HG03469 (cell line): ENCODE data around the gene ZFP1.
"Not testable (repeated sequence)": the region's sequence is repeated elsewhere in the genome, so short reads cannot be mapped to it uniquely, and the experiment has no call there.

Experiments
- ATAC-seq: cut with Tn5 transposase; IDR thresholded peaks from one replicate; pipeline ENCODE4 v1.9.1; 2021; ENCODE audit warnings: mild to moderate bottlenecking, moderate library complexity, moderate number of reproducible peaks; ENCODE audit not compliant: unreplicated experiment

Gene ZFP1

DNA sequence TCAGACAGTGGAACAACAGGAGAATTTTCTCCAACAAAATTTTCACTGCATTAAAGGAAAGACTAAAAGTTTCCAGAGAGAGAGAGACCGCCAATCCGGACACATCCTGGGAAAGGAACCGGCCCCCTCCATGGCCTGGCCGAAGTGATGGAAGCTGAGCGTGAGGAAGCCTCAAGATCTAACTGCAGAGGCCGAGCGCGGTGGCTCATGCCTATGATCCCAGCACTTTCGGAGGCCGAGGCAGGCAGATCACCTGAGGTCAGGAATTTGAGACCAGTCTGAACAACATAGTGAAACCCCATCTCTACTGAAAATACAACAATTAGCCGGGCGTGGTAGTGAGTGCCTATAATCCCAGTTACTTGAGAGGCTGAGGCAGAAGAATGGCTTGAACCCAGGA, 54.8 kb downstream of the ZFP1 start:
- ATAC-seq, result no peak

DNA sequence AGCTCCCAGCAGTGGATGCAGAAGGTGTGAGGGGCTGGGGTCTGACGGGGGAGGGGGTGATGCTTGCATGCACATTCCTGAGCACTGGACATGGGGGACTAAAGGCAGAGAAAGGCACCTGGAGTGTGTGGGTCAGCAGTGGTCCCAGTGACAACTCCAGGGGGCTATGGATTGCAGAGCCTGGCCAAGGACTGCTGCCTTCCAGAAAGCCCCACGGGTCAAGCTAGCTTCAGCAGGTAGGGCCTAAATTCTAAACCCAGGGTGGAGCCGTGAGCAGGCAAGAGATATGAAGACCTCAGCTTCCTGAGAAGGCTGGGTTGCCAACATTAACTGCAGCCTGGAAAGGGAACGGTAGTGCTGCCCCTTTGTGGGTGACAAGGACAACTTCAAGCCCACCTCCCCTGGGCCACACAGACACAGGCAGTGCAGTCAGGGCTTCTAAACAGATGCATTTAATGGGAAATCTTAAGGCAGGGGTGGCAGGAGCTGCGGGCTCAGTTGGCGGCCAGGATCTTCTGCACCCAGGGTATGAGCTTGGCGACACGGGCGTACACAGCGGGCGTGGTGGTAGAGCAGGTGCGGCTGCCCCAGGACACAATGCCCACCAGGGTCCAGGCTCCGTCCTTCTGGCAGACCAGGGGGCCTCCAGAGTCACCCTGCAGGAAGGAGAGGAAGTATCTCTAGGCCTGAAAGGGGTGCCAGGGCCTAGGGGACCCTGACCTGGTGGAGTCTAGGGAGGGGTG, 55.5 kb downstream of the ZFP1 start:
- ATAC-seq, result no peak

DNA sequence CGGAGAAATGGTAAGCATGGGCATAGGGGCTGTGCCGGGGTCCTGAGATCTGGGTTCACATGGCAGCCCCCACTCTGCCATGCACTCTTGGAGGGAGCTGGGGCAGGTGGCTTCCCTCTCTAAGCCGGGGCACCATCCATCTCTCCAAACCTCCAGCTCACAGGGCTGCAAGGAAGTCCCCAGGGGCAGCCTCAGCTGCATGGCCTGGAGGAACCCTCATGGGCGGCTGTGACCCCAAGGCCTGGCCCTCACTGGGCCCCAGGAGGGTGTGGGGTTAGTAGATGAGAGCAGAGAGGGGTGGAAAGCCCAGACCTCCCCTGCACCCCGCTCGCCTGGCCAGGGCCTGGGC, 56.1 kb downstream of the ZFP1 start:
- no peak for ATAC-seq

DNA sequence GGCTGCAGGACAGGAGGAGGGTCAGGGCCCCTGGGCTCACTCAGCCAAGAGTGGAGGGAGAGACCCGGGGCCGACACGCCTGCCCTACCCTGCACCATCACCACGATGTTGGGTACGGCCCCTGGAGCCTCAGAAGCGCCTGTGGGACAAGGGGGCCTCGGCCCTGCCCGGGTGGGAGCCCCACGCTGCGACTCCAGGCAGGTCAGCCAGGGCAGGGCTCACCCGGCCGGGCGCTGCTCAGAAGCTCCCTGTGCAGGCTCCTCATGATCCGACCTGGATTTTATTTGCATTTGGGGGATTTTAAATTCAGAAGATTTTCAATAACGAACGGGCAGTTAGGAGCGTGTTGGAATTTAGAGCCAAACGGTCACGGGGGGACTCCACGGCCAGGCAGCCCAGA, 56.6 kb downstream of the ZFP1 start:
- ATAC-seq, result not testable (repeated sequence)

DNA sequence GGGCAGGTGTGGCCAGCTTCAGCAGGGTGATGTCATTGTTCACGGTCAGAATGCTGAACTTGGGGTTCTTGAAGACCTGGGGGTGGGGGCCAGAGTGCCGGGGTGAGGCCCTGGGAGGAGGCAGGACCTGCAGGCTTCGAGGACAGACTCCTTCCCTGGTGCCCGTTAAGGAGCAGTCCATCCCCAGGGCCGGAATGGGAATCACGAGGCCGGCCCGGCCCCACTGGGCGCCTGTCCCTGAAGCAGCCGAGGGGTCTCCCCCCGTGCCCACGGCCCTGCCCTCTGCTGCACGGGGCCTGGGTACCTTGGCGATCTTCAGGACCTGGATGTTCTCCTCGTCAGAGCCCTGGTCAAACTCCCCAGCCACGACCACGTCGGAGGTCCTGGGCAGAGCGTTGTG, 57.1 kb downstream of the ZFP1 start:
- not testable (repeated sequence) for ATAC-seq

DNA sequence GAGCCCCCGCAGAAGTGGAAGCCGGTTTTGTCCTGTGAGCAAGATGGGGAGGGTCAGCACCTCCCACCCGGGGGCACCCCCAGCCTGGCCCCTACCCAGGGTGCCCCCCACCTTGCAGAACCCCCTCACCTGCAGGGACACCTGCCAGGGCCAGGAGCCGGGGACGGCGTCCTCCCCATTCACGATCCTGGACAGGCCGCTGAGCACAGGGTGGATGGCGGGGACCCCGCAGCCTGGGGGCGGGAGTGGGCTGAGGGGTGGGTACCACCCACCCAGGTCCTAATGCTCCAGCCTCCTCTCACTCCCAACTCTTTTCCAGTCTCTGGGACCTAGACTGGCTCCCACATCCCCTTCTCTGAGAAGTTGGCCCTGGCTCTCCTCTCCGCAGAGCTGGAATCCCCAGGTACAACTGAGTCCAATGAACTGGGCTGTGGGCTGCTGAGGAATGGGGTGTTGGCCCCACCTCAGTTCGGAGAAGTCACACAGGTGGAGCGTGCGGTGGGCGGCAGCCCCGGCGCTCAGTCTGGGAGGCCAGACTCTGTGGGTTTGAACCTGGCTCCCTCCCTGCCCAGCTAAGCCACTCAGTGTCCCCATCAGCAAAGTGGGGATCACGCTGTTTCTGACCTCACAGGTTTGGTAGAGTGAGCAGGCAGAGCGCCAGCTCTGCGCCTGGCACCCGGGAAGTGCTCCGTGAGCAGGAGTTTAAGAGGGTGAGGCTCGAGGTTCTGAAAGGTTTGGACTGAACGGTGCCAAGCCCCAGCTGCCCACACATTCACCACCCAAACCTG, 57.8 kb downstream of the ZFP1 start:
- not testable (repeated sequence) for ATAC-seq

DNA sequence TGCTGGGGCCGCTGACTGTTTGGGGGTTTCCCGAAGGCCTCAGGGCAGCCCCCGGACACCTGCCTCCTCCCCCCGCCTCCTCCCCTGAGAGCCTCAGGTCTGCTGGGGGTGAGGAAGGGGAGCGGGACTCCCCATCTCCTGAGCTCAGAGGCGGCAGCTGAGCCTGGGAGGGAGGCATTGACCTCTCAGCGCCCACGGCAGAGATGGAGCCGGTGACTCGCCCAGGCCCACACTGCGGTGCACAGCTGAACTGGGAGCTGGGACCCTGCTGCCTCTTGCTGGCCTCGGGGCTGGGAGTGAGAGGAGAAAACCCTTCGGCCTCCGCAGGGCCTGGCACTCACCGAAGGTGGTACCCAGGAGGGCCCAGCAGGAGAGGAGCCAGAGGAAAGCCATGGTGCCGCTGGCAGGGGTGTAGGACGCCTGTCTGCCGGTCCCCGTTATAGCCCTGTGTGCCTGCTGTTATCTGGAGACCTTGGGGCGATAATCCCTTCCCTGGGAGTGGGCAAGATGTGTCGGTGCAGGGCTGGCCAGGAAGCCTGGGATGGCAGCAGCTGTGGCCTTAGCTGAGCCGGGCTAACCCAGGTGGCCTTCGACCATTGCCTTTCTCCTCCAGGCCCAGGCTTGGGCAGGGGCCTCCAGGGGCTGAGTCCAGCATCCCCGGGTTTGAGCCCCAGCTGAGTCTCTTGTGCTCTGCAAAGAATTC, 58.6 kb downstream of the ZFP1 start, which contains the start of gene CTRB2:
TSS of gene CTRB2 (minus strand) at position 413 of the 703 bp plus-strand sequence. CDS start at position 393, 20 bp downstream.
- ATAC-seq, result no peak

DNA sequence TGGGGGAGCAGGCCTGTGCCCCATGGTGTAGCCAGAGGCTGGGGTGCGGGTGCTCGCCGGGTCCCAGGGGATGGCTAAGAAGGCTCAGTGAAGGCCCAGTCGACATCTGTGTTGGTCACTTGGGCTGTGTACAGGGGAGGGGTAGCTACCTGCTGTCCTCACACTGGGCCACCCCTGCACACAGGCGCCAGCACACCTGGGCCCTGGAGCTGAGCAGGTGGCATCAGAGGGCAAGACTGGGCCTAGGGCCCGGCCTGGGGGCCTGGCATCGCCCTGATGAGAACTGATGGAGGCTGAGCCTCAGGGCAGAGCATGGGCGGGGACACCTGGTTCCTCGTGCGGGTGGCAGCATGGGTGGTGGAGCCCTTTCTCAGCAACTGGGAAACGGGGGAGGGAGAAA, 59.5 kb downstream of the ZFP1 start:
- no peak for ATAC-seq

DNA sequence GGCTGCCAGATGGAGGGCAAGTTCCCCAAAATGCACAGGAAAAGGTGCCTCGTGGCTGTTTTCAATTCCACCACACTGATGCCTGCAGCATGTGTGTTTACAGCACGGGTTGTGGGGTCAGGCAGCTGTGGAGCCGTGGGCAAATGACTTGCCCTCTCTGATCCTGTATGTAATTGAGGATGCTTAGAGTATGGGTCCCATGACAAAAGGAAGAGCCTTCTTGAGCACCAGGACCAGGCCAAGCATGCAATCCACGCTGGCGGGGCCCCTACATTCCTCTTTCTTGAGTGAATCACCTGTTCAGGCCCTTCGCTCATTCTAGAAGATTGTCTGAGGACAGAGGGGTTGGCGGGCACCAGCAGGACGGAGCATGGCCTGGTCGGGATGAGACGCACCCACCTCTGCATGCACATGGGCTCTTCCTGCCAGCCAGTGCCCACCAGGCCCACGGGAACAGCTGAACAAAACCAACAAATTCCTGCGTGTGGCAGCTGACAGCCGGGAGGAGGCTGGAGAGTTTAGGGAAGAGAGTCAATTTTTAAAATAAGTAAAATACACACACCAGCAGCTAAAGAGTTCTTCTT, 60.0 kb downstream of the ZFP1 start:
- ATAC-seq, result no peak

DNA sequence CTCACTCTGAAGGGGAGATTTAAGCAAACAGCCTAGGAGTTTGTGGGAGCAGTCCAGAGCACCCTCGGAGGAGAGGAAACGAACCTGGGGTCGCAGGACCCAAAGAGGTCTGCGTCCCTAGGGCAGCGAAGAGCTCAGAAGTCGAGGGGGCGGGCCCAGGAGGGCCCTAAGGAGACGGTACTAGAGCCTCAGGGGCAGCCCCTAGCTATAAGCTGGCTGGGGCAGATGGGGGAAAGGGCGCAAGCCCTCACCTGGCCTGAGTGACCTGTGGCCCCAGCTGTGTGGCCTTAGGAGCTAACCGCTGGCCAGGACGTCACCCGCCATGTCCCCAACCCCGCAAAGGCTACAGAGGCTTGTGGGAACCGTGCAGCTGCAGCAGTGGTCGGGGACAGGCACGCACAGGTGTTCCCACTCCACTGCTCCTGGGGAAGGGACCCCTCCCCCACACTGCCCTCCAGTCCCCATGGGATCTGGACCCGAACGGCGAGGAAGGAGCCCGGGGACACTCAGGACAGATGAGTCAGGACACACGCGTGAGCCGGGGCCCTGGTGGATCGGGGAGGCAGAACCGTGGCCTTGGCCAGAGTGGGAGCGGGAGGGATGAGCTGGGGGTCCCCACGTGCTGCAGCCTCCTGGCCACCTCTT, 60.7 kb downstream of the ZFP1 start:
- ATAC-seq, result no peak

DNA sequence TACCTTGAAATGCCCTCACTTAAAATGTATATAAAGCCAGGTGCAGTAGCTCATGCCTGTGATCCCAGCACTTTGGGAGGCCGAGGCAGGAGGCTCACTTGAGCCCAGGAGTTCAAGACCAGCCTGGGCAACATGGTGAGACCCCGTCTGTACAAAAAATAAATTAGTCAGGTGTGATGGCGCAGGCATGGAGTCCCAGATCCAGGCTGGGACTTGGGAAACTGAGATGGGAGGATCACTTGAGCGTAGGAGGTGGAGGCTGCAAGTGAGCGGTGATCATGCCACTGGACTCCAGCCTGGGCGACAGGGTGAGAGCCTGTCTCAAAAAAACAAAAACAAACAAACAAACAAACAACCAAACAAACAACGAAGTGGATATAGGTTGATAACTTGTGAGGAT, 61.2 kb downstream of the ZFP1 start:
- ATAC-seq, result not testable (repeated sequence)

DNA sequence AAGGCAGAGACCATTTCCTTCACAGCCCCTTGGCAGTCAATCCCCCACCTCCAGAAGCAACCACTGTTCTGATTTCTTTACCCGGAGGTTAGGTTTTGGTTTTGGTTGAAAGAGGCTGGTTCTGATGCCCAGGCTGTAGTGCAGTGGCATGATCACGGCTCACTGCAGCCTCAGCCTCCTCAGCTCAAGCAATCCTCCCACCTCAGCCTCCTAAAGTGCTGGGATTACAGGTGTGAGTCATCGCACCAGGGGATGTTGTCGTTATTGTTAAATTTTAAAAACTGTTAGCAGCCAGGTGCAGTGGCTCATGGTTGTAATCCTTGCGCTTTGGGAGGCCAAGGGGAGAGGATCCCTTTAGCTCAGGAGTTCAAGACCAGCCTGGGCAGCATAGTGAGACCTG, 61.6 kb downstream of the ZFP1 start:
- no peak for ATAC-seq

DNA sequence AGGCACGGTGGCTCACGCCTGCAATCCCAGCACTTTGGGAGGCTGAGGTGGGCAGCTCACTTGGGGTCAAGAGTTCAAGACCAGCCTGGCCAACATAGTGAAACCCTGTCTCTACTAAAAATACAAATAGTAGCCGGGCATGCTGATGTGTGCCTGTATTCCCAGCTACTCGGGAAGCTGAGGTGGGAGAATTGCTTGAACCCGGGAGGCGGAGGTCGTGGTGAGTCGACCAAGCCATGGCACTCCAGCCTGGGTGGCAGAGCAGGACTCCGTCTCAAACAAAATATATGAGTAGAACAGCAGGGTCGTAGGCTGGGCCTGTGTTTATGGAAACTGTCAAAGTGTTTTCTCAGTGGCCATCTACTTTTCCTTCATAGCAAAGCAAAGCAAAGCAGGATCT, 63.0 kb downstream of the ZFP1 start:
- not testable (repeated sequence) for ATAC-seq

DNA sequence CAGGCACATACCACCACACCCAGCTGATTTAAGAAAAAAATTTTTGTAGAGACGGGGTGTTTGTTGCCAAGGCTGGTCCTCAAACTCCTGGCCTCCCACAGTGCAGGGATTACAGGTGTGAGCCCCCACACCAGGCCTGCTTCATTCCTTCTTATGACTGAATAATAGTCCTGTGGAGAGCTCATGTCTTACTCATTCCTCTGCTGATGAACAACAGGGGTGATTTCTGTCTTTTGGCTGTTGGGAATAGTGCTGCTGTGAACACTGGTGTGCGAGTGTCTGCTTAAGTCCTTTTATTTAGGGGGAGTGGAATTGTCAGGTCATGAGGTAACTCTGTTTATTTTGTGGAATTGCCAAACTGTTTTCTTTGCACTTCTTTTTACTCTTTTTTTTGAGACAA, 67.8 kb downstream of the ZFP1 start:
- ATAC-seq, result no peak

DNA sequence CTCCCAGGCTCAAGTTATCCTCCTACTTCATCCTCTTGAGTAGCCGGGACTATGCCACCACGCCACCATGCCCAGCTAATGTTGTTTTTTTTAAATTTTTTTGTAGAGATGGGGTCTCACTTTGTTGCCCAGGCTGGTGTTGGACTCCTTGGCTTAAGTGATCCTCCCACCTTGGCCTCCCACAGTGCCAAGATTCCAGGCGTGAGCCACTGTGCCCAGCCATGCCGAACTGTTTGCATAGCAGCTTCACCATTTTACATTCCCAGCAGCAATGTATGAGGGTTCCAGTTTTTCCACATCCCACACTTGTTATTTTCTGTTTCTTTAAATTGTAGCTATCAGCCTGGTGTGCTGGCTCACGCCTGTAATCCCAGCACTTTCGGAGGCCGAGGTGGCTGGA, 68.3 kb downstream of the ZFP1 start:
- ATAC-seq, result no peak

DNA sequence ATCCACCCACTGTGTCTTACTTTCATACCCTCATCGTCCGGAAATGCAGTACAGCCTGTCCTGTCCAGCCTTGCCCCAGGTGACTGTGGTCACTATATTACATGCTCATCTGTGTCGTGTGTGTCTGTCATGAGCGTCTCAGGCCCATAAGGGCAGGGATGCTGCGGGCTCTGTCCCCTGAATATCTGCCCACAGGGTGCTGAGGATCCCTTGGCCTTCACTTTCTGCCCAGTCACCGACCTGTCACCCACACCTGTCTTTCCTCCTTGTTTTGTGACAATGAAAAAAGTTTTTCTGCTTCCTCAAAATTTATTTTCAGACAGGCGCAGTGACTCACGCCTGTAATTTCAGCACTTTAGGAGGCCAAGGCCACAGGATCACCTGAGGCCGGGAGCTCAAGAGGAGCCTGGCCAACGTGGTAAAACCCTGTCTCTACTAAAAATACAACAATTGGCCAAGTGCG, 69.1 kb downstream of the ZFP1 start:
- no peak for ATAC-seq

DNA sequence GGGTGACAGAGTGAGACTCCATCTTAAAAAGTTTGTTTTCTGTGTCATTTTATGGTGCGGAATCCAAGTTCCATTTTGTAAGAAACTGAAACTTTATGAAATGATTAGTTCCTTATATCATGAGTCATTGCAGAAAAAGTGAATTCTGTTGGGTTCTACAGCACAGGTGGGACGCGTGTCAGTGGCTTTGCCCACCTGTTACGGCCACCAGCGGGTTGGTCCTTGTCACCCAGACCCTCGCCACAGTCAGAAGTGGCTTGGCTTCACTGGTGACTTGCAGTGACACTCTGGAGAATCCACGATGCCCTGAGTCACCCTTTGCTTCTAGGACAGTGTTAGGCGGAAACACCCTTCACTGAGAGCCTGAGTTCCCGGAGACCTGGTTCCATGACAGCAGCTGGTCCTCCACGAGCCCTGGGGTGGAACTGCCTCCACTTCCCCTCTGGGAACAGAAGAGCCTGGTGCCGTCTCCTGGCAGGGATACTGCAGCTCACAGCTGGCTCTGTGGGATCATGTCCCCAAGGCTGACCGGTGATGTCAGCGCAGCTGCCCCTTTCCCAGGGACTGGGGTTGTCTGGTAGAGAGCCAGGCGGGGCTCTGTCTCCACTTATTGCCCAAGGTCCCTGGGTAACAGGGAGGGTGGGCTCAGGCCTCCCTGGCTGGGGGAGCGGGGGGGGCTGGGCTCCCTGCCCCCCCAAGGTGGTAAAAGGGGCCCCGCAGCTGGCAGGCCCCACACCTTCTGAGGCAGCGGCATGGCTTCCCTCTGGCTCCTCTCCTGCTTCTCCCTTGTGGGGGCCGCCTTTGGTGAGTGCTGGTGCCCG, 70.1 kb downstream of the ZFP1 start, which contains the start of gene CTRB1:
TSS of gene CTRB1 (plus strand) at position 733 of the 821 bp plus-strand sequence. CDS start at position 753, 20 bp downstream.
- ATAC-seq, result no peak

DNA sequence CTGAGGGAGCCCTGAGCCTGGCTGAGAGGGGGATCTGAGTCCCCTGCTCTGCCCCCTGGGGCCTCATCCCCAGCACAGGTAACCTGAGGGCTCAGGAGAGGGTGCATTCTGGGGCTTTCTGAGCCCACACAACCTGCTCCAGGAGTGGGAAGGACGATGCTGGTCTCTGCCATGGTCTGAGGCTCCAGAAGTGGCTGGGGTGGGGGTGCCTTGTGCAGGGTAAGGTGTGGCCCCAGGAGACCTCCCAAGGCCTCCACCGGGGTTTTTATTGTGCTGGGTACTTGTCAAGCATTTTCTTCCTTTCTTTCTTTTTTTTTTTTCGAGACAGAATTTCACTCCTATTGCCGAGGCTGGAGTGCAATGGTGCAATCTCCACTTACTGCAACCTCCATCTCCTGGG, 70.8 kb downstream of the ZFP1 start:
- ATAC-seq, result no peak

DNA sequence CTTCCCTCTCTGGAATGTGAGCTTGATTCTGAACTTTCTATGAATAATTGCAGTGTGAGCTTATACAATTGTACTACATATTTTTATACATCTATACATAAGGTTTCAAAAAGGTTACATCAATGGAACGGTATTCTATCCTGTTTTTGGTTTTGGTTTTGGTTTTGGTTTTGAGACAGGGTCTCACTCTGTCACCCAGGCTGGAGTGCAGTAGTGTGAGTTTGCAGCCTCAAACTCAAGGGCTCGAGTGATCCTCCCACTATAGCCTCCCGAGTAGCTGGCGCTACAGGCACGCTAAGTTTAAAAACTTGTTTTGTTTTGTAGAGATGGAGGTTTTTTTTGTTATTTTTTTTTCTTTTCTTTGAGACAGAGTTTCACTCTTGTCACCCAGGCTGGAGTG, 71.5 kb downstream of the ZFP1 start:
- no peak for ATAC-seq
